Endodermal cell (in vitro differentiated cells): ENCODE data around the gene ELMO1. TPM values are rescaled to one million over a fixed set of nuclear protein-coding genes. Genes with fewer than 3 reads are reported as not detected.

ENCODE experiments used
- DNase-seq: peaks from one replicate; pipeline ENCODE4 v3.0.0-alpha.2; 2017
- H3K27ac ChIP-seq: 2 replicates; pipeline ENCODE4 v1.5.1; 2013; ENCODE audit warnings: mild to moderate bottlenecking, low read depth, low read length, moderate library complexity
- H3K27me3 ChIP-seq: 2 replicates; pipeline ENCODE4 v1.6.1; 2013; ENCODE audit warnings: mild to moderate bottlenecking, low read length, moderate library complexity; ENCODE audit not compliant: insufficient read depth, control insufficient read depth, poor library complexity, severe bottlenecking
- H3K36me3 ChIP-seq: 2 replicates; pipeline ENCODE4 v1.7.0; 2013; ENCODE audit warnings: mild to moderate bottlenecking, low read length, moderate library complexity; ENCODE audit not compliant: control insufficient read depth, insufficient read depth
- H3K4me1 ChIP-seq: one replicate; pipeline ENCODE4 v1.7.0; 2013; ENCODE audit warnings: low read length; ENCODE audit not compliant: control insufficient read depth, insufficient read depth
- H3K4me3 ChIP-seq: 2 replicates; pipeline ENCODE4 v1.5.1; 2013; ENCODE audit warnings: mild to moderate bottlenecking, low read length, moderate library complexity
- H3K9ac ChIP-seq: 2 replicates; pipeline ENCODE4 v1.6.1; 2013; ENCODE audit warnings: mild to moderate bottlenecking, low read length, moderate library complexity; ENCODE audit not compliant: poor library complexity, severe bottlenecking; ENCODE audit errors: extremely low read depth
- H3K9me3 ChIP-seq: 2 replicates; pipeline ENCODE4 v1.6.1; 2013; ENCODE audit warnings: mild to moderate bottlenecking, low read length, moderate library complexity; ENCODE audit not compliant: control insufficient read depth
- H3K27ac Mint-ChIP-seq: 2 replicates; pipeline ENCODE4 v1.8.0; 2020; ENCODE audit warnings: mixed read lengths
- H3K27me3 Mint-ChIP-seq: 2 replicates; pipeline ENCODE4 v1.8.0; 2021; ENCODE audit warnings: mild to moderate bottlenecking, mixed read lengths; ENCODE audit not compliant: insufficient read depth
- H3K36me3 Mint-ChIP-seq: 2 replicates; pipeline ENCODE4 v1.8.0; 2020; ENCODE audit warnings: low read depth, mixed read lengths
- H3K4me1 Mint-ChIP-seq: 2 replicates; pipeline ENCODE4 v1.8.0; 2020; ENCODE audit warnings: mixed read lengths
- H3K4me3 Mint-ChIP-seq: 2 replicates; pipeline ENCODE4 v1.8.0; 2020; ENCODE audit warnings: mild to moderate bottlenecking, moderate library complexity, mixed read lengths
- H3K9me3 Mint-ChIP-seq: 2 replicates; pipeline ENCODE4 v1.8.0; 2020; ENCODE audit warnings: mild to moderate bottlenecking, mixed read lengths
- WGBS, 2 experiments: methylation state at CpG; one replicate each; pipeline versions ENCODE4 v1.1.5 to v1.1.7; 2013; ENCODE audit warnings: missing lambda C conversion rate in 2 of 2, mixed read lengths in 1 of 2; ENCODE audit not compliant: insufficient coverage in 1 of 2, insufficient read length in 1 of 2; 5-methylcytosine and 5-hydroxymethylcytosine counted together
- total RNA-seq, 2 donors: library from RNA; stranded (reverse); fragmentation: NEBNext Ultra II Directional in 1 of 2; extraction: Animal tissue kit (Norgen Biotek cat#: 25700) in 1 of 2; gene quantifications; 2 replicates in 1 of 2; 3 replicates in 1 of 2; pipeline ENCODE4 v1.2.1, GENCODE V29; 2021
- TF ChIP-seq, protein P1 (sequence below): fragments of 200-600 bp; sonication (generic); conservative IDR thresholded peaks from 2 replicates; pipeline ENCODE4 v1.5.0; 2021; ENCODE audit warnings: antibody characterized with exemption, mild to moderate bottlenecking

ELMO1 gene
- total RNA-seq, 2 donors from 2014 or later, result 120 to 131 TPM

DNA sequence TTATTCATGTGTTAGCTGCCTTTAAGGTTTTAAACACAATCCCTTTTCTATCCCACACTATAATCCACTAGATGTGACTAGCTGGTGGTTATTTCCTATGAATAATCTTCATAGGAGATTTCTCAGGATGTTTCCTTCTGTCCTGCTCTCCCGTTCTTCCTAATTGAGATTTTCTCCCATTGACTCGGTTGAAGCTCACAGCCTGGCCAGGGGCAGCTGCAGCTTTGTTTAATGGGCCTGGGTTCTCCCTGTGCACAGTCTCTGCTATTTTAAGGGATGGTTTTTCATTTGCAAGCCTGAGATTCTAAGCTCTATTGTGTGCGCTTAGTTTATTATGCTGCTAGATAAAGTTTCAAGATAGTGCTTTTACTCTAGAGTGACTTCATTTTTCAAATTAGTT, 441.0 kb downstream of the ELMO1 start:
- no peaks in the 10 kb centered on the region for H3K4me1 ChIP-seq
- Mint-ChIP-seq H3K9me3 (peaks cover 4% of the 10 kb centered on the region), H3K4me3 (no peak overlapping the region), H3K27ac (no peak overlapping the region), H3K4me1 (peaks cover 10% of the 10 kb centered on the region), H3K27me3 (no peaks in the 10 kb centered on the region), H3K36me3 (peaks cover 27% of the 10 kb centered on the region)
- no peaks in the 10 kb centered on the region for H3K27me3 ChIP-seq
- H3K9ac ChIP-seq, result no peak overlapping the region
- DNase-seq, result no peak
- H3K4me3 ChIP-seq, result no peak overlapping the region
- WGBS, 2 experiments, result 93 to 100% methylated on average over 1 to 3 of the region's 3 CpGs
- H3K27ac ChIP-seq, result peak overlapping the region; percentile 62
- TF ChIP-seq, protein P1, sequence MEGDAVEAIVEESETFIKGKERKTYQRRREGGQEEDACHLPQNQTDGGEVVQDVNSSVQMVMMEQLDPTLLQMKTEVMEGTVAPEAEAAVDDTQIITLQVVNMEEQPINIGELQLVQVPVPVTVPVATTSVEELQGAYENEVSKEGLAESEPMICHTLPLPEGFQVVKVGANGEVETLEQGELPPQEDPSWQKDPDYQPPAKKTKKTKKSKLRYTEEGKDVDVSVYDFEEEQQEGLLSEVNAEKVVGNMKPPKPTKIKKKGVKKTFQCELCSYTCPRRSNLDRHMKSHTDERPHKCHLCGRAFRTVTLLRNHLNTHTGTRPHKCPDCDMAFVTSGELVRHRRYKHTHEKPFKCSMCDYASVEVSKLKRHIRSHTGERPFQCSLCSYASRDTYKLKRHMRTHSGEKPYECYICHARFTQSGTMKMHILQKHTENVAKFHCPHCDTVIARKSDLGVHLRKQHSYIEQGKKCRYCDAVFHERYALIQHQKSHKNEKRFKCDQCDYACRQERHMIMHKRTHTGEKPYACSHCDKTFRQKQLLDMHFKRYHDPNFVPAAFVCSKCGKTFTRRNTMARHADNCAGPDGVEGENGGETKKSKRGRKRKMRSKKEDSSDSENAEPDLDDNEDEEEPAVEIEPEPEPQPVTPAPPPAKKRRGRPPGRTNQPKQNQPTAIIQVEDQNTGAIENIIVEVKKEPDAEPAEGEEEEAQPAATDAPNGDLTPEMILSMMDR, result no peak
- H3K9me3 ChIP-seq, result peaks cover under 1% of the 10 kb centered on the region
- peaks cover 53% of the 10 kb centered on the region for H3K36me3 ChIP-seq

DNA sequence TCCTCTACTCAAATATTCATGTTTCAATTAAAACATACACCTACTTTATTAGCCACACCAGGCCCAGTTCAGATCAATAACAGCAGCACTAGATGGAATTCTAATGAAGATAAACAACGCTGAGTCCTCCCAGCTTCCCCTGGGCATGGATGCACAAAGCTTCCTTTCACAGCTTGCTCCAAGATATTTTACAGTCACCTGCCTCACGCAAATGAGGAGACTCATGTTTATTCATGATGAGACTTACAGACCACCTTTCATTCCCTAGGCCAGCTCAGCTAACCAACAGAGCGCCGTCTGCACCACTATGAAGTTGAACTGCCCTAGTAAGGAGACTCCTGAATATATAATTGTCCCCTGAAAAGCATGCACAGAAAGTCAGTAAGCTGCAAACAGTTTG, 441.4 kb downstream of the ELMO1 start:
- Mint-ChIP-seq H3K4me1 (peaks cover 10% of the 10 kb centered on the region), H3K9me3 (peaks cover 8% of the 10 kb centered on the region), H3K27ac (no peak overlapping the region), H3K4me3 (no peak overlapping the region), H3K36me3 (peaks cover 29% of the 10 kb centered on the region), H3K27me3 (no peaks in the 10 kb centered on the region)
- Histone ChIP-seq H3K27me3 (no peaks in the 10 kb centered on the region), H3K4me1 (no peaks in the 10 kb centered on the region), H3K9ac (no peak overlapping the region), H3K4me3 (no peak overlapping the region), H3K27ac (peak overlapping the region; percentile 62), H3K36me3 (peaks cover 52% of the 10 kb centered on the region), H3K9me3 (peaks cover 5% of the 10 kb centered on the region)
- WGBS, 2 experiments, result 79 to 92% methylated on average over 2 to 4 of the region's 4 CpGs
- TF ChIP-seq, protein P1, result no peak
- no peak for DNase-seq

DNA sequence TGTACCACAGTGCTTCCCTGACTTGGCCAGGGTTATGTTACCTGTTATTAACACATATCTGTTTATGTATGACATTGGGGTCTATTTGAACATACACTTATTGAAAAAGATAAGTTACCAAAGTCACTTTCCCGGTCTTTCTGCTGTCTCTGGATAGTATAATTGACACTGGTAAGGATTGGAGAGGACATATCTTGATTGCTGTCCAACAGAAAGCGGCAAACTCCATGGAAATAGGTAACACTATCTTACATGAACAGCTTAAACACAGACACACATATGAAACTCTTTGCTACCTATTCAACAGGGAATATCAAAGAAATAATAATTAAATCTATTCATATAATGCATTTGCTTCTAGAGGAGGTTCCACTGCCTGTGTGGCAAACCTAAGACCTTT, 441.9 kb downstream of the ELMO1 start:
- no peak overlapping the region for H3K27ac Mint-ChIP-seq
- H3K36me3 Mint-ChIP-seq, result peaks cover 29% of the 10 kb centered on the region
- Histone ChIP-seq H3K27ac (no peak overlapping the region), H3K4me3 (no peak overlapping the region), H3K9me3 (peaks cover 10% of the 10 kb centered on the region), H3K27me3 (no peaks in the 10 kb centered on the region), H3K36me3 (peaks cover 52% of the 10 kb centered on the region), H3K9ac (no peak overlapping the region), H3K4me1 (no peaks in the 10 kb centered on the region)
- peaks cover 11% of the 10 kb centered on the region for H3K9me3 Mint-ChIP-seq
- peaks cover 10% of the 10 kb centered on the region for H3K4me1 Mint-ChIP-seq
- H3K27me3 Mint-ChIP-seq, result no peaks in the 10 kb centered on the region
- no peak overlapping the region for H3K4me3 Mint-ChIP-seq
- TF ChIP-seq, protein P1, result no peak
- 94% methylated on average over 2 of the region's 2 CpGs; no CpG with 5 or more reads in 1 of the 2 experiments for WGBS, 2 experiments
- no peak for DNase-seq
